Lower leg skin (tissue), 4 donors: ENCODE results near the gene DAB1. TPM values are rescaled to one million over a fixed set of nuclear protein-coding genes. Genes with fewer than 3 reads are reported as not detected.

Experiments used
- DNase-seq, 2 donors: peaks; one replicate each; pipeline ENCODE4 v3.0.0-alpha.2; 2019; ENCODE audit warnings: low spot score in 2 of 2
- H3K4me3 ChIP-seq: fragments of 200-600 bp; sonication (generic); 2 replicates; pipeline ENCODE4 v1.5.1; 2017; ENCODE audit warnings: mild to moderate bottlenecking, low read depth; ENCODE audit not compliant: poor library complexity, severe bottlenecking
- CTCF ChIP-seq, 3 donors: fragments of 450-650 bp; IDR thresholded peaks; one replicate each; pipeline ENCODE4 v1.5.1; 2016; ENCODE audit warnings: antibody characterized with exemption in 3 of 3, mild to moderate bottlenecking in 3 of 3, moderate library complexity in 2 of 3
- POLR2A ChIP-seq, 2 donors: fragments of 450-650 bp; IDR thresholded peaks; one replicate each; pipeline ENCODE4 v1.6.1; 2016 to 2017; ENCODE audit warnings: antibody characterized with exemption in 2 of 2, mild to moderate bottlenecking in 1 of 2, moderate library complexity in 1 of 2
- WGBS, 2 donors: methylation state at CpG; one replicate each; pipeline ENCODE4 v1.1.5; 2018; 5-methylcytosine and 5-hydroxymethylcytosine counted together
- intact Hi-C: fragments of 100-400 bp; cut with DNase I; formaldehyde crosslinking; loops from one replicate; pipeline ENCODE4 v1.15.0; 2023; ENCODE audit warnings: low total_unique reads
- total RNA-seq, 4 donors: library from RNA; depleted of rRNA; stranded (reverse); fragments of >200 nt; gene quantifications; one replicate each; pipeline ENCODE4 v1.1.0, GENCODE V29; 2016

The DAB1 gene
- total RNA-seq, 4 donors from 2014 or later: 0.58 TPM; not detected in 3

- WGBS, 2 donors: 95 to 96% methylated on average over 1 of the region's 1 CpG
- TF ChIP-seq CTCF (IDR thresholded peaks at IDR 0.05): no peak
- no peak for TF ChIP-seq POLR2A (IDR thresholded peaks at IDR 0.05)
Observed at GRCh38 chr1:57295326-57295725, 128.5 kb downstream of the DAB1 start.

GRCh38 chr1:57294177-57294576, 129.7 kb downstream of the DAB1 start:
- intact Hi-C loops: no loop called here
- TF ChIP-seq POLR2A (IDR thresholded peaks at IDR 0.05) (no peak), CTCF (IDR thresholded peaks at IDR 0.05) (no peak)
- H3K4me3 ChIP-seq: no peak overlapping the region

More at GRCh38 chr1:57295326-57295725, 128.5 kb downstream of the DAB1 start:
- H3K4me3 ChIP-seq: no peak overlapping the region
- intact Hi-C loops: no loop called here
- DNase-seq: no peak

GRCh38 chr1:57293214-57293613, 130.6 kb downstream of the DAB1 start:
- 87 to 91% methylated on average over 3 of the region's 3 CpGs for WGBS, 2 donors
- intact Hi-C loops: no loop called here
- DNase-seq: no peak
- TF ChIP-seq CTCF (IDR thresholded peaks at IDR 0.05): no peak
- no peak for TF ChIP-seq POLR2A (IDR thresholded peaks at IDR 0.05)
- no peak overlapping the region for H3K4me3 ChIP-seq

More at GRCh38 chr1:57294177-57294576, 129.7 kb downstream of the DAB1 start:
- no peak for DNase-seq

GRCh38 chr1:57289781-57290180, 134.1 kb downstream of the DAB1 start:
- WGBS, 2 donors: 71 to 81% methylated on average over 2 of the region's 2 CpGs
- TF ChIP-seq POLR2A (IDR thresholded peaks at IDR 0.05) (no peak), CTCF (IDR thresholded peaks at IDR 0.05) (no peak)
- no peak overlapping the region for H3K4me3 ChIP-seq
- no peak for DNase-seq
- intact Hi-C loops: no loop called here

GRCh38 chr1:57285992-57286391, 137.9 kb downstream of the DAB1 start:
- TF ChIP-seq CTCF (IDR thresholded peaks at IDR 0.05) (no peak), POLR2A (IDR thresholded peaks at IDR 0.05) (no peak)
- no peak for DNase-seq
- 75 to 77% methylated on average over 2 of the region's 2 CpGs for WGBS, 2 donors
- H3K4me3 ChIP-seq: no peak overlapping the region
- intact Hi-C loops: no loop called here

GRCh38 chr1:57282411-57282810, 141.4 kb downstream of the DAB1 start:
- TF ChIP-seq POLR2A (IDR thresholded peaks at IDR 0.05) (no peak), CTCF (IDR thresholded peaks at IDR 0.05) (no peak)
- intact Hi-C loops: no loop called here
- no peak overlapping the region for H3K4me3 ChIP-seq
- no peak for DNase-seq
- 73 to 74% methylated on average over 2 of the region's 2 CpGs for WGBS, 2 donors
